Measurements from ENCODE around the gene DUSP2.

GRCh38 chr2:96157649-96158553 is 12.7 kb upstream of the DUSP2 start:
- TF ChIP-seq GATA2 (IDR thresholded peaks at IDR 0.05; ENCODE audit: low read depth, low read length) (no peak), GATA3 (IDR thresholded peaks at IDR 0.05; ENCODE audit: low read depth, low read length) (no peak)
